CD4-positive, alpha-beta T cell treated with Interleukin-2 at 100 ng/mL for 4 hours (primary cell): ENCODE results near the gene TIMM50.

ENCODE experiments used
- DNase-seq: peaks from one replicate; pipeline ENCODE4 v3.0.0-alpha.2; 2020; ENCODE audit warnings: low spot score

The TIMM50 gene

GRCh38 chr19:39533003-39533512 is 52.4 kb downstream of the TIMM50 start:
- DNase-seq: no peak

GRCh38 chr19:39533791-39534190 is 53.2 kb downstream of the TIMM50 start:
- no peak for DNase-seq

GRCh38 chr19:39539165-39539517 is 58.5 kb downstream of the TIMM50 start:
- DNase-seq: no peak

- peak; percentile 94 for DNase-seq
Measured at GRCh38 chr19:39539518-39540332, 59.1 kb downstream of the TIMM50 start, which contains the start of gene EID2. EID2 (minus strand) TSS chr19:39540161; CDS start chr19:39540079, 82 bp downstream.

GRCh38 chr19:39540333-39540673 is 59.7 kb downstream of the TIMM50 start:
- no peak for DNase-seq
